Stimulated activated memory B cell treated with anti-CD40 and anti-IgM and Interleukin-4, amounts not matched to agents 10 μg/mL and 1 μg/mL and 100 μg/mL, for 72 hours (primary cell): ENCODE measurements around the gene TRIM62.
"Not testable (repeated sequence)": the region's sequence is repeated elsewhere in the genome, so short reads cannot be mapped to it uniquely, and the experiment has no call there.

ENCODE experiments used
- ATAC-seq: fragments of 150-1000 bp; cut with Tn5 transposase; 2 replicates; pipeline ENCODE4 v1.10.0; 2021
- H3K27ac Mint-ChIP-seq: one replicate; pipeline ENCODE4 v1.8.0; 2022; ENCODE audit warnings: mild to moderate bottlenecking, mixed read lengths
- H3K27me3 Mint-ChIP-seq: one replicate; pipeline ENCODE4 v1.8.0; 2022; ENCODE audit warnings: mixed read lengths
- H3K36me3 Mint-ChIP-seq: one replicate; pipeline ENCODE4 v1.8.0; 2022; ENCODE audit warnings: mixed read lengths
- H3K4me1 Mint-ChIP-seq: one replicate; pipeline ENCODE4 v1.8.0; 2022; ENCODE audit warnings: mixed read lengths
- H3K4me3 Mint-ChIP-seq: one replicate; pipeline ENCODE4 v1.8.0; 2022; ENCODE audit warnings: mild to moderate bottlenecking, moderate library complexity, mixed read lengths
- H3K9me3 Mint-ChIP-seq: one replicate; pipeline ENCODE4 v1.8.0; 2022; ENCODE audit warnings: mixed read lengths

TRIM62 gene

GRCh38 chr1:33120436-33121231 lies 61.2 kb downstream of the TRIM62 start:
- Mint-ChIP-seq H3K27me3 (peaks cover 16% of the 10 kb centered on the region), H3K36me3 (peaks cover 6% of the 10 kb centered on the region), H3K9me3 (peaks cover 4% of the 10 kb centered on the region), H3K4me3 (no peak overlapping the region), H3K4me1 (peaks cover 3% of the 10 kb centered on the region), H3K27ac (no peak overlapping the region)
- no peak for ATAC-seq

DNA sequence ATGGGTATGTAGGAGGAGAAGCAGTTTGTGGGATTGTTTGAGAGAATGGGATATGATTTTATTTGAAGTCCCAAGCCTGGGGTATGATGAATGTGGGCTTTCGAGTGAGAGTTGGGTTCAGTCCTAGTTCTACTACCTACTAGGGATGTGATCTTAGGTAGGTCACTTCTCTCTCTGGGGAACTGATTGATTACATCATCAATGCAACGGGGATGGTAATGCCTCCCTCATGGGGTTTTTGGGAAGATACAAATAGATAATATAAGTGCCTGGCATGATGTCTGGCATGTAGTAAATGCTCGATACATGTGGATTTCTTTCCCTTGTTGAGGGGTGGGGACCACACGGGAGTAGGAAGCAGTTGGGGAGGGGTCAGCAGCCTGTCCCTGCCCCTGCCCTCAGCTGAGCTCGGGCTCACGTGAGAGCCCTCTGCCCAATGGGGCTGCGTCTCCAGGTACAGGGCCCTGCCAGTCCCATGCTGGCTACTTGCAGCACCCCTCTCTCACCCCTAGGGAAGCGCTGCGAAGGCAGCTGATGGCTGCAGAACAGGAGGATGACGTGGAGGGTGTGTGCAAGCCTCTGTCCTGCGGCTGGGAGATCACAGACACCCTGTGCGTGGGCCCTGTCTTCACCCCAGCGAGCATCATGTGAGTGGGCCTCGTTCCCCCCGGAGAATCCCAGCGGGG lies 62.2 kb downstream of the TRIM62 start:
- Mint-ChIP-seq H3K27me3 (peaks cover 16% of the 10 kb centered on the region), H3K36me3 (no peaks in the 10 kb centered on the region), H3K9me3 (no peaks in the 10 kb centered on the region), H3K4me3 (no peak overlapping the region), H3K27ac (no peak overlapping the region), H3K4me1 (no peaks in the 10 kb centered on the region)
- no peak for ATAC-seq

GRCh38 chr1:33119050-33119449 lies 62.8 kb downstream of the TRIM62 start:
- peak; percentile 41 for ATAC-seq
- H3K9me3 Mint-ChIP-seq = no peaks in the 10 kb centered on the region
- no peaks in the 10 kb centered on the region for H3K4me1 Mint-ChIP-seq
- no peak overlapping the region for H3K4me3 Mint-ChIP-seq
- H3K27me3 Mint-ChIP-seq = peaks cover 16% of the 10 kb centered on the region
- H3K36me3 Mint-ChIP-seq = no peaks in the 10 kb centered on the region
- no peak overlapping the region for H3K27ac Mint-ChIP-seq

GRCh38 chr1:33118274-33118673 lies 63.6 kb downstream of the TRIM62 start:
- Mint-ChIP-seq H3K36me3 (no peaks in the 10 kb centered on the region), H3K9me3 (no peaks in the 10 kb centered on the region), H3K27me3 (peaks cover 16% of the 10 kb centered on the region), H3K27ac (no peak overlapping the region), H3K4me1 (no peaks in the 10 kb centered on the region), H3K4me3 (no peak overlapping the region)
- no peak for ATAC-seq

DNA sequence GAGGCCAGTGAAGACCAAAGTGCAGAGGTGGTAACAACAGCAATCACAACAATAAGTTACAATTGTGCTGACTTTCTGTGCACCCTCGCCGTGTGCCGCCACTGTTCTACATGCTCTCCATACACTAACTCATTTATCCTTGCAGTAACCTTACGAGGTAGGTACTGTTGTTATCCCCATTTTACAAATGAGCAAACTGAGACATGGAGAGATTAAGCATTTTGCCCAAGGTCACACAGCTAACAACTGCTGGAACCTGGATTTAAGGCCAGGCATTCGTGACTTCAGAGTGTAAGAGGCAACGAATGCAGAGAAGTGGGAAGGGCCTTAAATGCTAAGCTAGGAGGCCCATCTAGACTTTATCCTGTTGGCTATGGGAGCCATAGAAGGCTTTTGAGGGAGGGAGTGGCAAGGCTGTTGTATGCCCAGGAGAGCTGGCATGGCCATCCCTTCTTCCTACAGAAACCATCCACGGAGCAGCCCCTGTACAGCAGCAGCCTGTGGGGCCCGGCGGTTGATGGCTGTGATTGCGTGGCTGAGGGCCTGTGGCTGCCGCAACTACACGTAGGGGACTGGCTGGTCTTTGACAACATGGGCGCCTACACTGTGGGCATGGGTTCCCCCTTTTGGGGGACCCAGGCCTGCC lies 64.3 kb downstream of the TRIM62 start:
- no peaks in the 10 kb centered on the region for H3K36me3 Mint-ChIP-seq
- ATAC-seq = no peak
- H3K27ac Mint-ChIP-seq = no peak overlapping the region
- peaks cover 16% of the 10 kb centered on the region for H3K27me3 Mint-ChIP-seq
- no peaks in the 10 kb centered on the region for H3K4me1 Mint-ChIP-seq
- H3K4me3 Mint-ChIP-seq = no peak overlapping the region
- H3K9me3 Mint-ChIP-seq = no peaks in the 10 kb centered on the region

GRCh38 chr1:33111965-33112364 lies 69.9 kb downstream of the TRIM62 start:
- Mint-ChIP-seq H3K27ac (no peak overlapping the region), H3K36me3 (peaks cover 12% of the 10 kb centered on the region), H3K9me3 (peaks cover 8% of the 10 kb centered on the region), H3K4me1 (no peaks in the 10 kb centered on the region), H3K4me3 (no peak overlapping the region), H3K27me3 (peaks cover 16% of the 10 kb centered on the region)
- ATAC-seq = no peak

- Mint-ChIP-seq H3K4me1 (no peaks in the 10 kb centered on the region), H3K27ac (no peak overlapping the region), H3K9me3 (peaks cover 8% of the 10 kb centered on the region), H3K36me3 (peaks cover 12% of the 10 kb centered on the region), H3K27me3 (peaks cover 16% of the 10 kb centered on the region), H3K4me3 (no peak overlapping the region)
- ATAC-seq = no peak
Observed at GRCh38 chr1:33110477-33110876, 71.4 kb downstream of the TRIM62 start.

- not testable (repeated sequence) for H3K4me3 Mint-ChIP-seq, H3K9me3 Mint-ChIP-seq, H3K27me3 Mint-ChIP-seq, ATAC-seq, H3K27ac Mint-ChIP-seq, H3K36me3 Mint-ChIP-seq
- peaks cover 11% of the 10 kb centered on the region for H3K4me1 Mint-ChIP-seq
Observed at GRCh38 chr1:33100119-33100415, 81.8 kb downstream of the TRIM62 start.

- Mint-ChIP-seq H3K9me3 (no peaks in the 10 kb centered on the region), H3K27me3 (no peaks in the 10 kb centered on the region), H3K36me3 (no peaks in the 10 kb centered on the region), H3K4me1 (peaks cover 11% of the 10 kb centered on the region), H3K4me3 (no peak overlapping the region), H3K27ac (no peak overlapping the region)
- peak; percentile 75 for ATAC-seq
Observed at GRCh38 chr1:33099290-33100118, 82.3 kb downstream of the TRIM62 start.

DNA sequence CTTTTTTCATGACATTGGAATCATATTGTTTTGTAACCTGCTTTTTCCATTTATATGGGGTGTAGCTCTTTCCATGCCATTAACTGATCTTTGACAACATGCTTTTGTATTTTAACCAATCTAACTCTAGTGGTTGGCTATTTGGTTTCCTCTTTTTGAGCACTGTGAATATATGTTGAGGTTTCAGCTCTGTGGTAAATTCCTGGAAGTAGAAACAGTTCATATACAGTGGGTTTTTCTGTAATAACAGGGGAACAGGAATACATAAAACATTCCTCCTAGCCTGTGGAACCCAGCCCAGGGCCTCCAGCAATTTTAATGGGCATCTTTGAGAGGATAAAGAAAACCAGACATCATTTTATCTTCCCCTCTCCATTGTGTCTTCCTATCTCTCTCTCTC lies 83.5 kb downstream of the TRIM62 start:
- Mint-ChIP-seq H3K27me3 (no peaks in the 10 kb centered on the region), H3K27ac (no peak overlapping the region), H3K9me3 (no peaks in the 10 kb centered on the region), H3K36me3 (no peaks in the 10 kb centered on the region), H3K4me3 (no peak overlapping the region), H3K4me1 (peaks cover 11% of the 10 kb centered on the region)
- ATAC-seq = no peak

DNA sequence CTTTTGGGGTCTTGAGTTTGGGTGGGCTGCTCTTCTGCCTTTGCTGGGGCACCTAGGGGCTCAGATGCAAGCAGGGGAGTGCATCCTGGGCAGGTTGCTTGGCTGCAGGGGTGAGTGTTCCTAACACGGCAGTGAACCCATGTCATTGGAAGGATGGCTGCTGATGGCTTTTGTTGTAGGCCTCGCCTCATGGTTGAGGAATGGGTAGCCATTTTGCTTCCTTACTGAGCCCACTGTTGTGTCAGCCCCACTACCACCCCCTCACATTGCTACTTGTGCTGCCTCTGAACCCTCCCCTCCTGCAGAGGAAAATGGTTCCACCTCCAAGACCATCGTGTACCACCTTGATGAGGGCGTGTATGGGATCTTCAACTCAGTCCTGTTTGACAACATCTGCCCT lies 84.1 kb downstream of the TRIM62 start:
- no peak overlapping the region for H3K4me3 Mint-ChIP-seq
- no peaks in the 10 kb centered on the region for H3K36me3 Mint-ChIP-seq
- H3K27ac Mint-ChIP-seq = no peak overlapping the region
- H3K27me3 Mint-ChIP-seq = no peaks in the 10 kb centered on the region
- H3K9me3 Mint-ChIP-seq = no peaks in the 10 kb centered on the region
- no peak for ATAC-seq
- peaks cover 11% of the 10 kb centered on the region for H3K4me1 Mint-ChIP-seq

DNA sequence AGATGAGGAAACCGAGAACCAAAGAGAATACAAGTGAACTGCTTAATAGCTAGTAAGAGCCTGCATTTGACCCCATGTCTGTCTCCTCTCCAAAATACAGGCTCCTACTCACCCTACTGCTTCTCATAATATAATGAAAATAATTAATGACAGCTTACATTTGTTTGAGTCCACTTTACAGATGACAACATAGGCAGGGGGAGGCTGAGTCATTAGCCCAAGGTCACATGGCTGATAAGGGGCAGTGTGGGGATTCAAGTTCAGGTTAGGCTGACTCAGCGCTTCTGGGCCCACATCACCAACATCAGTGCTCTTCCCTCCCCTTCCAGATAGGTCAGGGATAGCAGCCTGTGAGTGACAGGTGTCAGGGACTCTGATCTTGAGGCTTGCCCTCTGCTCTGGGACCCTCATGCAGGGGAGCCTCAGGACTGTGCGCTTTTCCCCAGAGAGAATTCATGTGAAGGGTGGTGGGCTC lies 84.7 kb downstream of the TRIM62 start:
- H3K9me3 Mint-ChIP-seq = no peaks in the 10 kb centered on the region
- no peaks in the 10 kb centered on the region for H3K27me3 Mint-ChIP-seq
- H3K4me3 Mint-ChIP-seq = no peak overlapping the region
- H3K27ac Mint-ChIP-seq = no peak overlapping the region
- H3K4me1 Mint-ChIP-seq = peaks cover 11% of the 10 kb centered on the region
- no peak for ATAC-seq
- H3K36me3 Mint-ChIP-seq = no peaks in the 10 kb centered on the region

GRCh38 chr1:33096363-33097005 lies 85.4 kb downstream of the TRIM62 start:
- no peaks in the 10 kb centered on the region for H3K9me3 Mint-ChIP-seq
- H3K4me1 Mint-ChIP-seq = peaks cover 11% of the 10 kb centered on the region
- no peaks in the 10 kb centered on the region for H3K27me3 Mint-ChIP-seq
- no peaks in the 10 kb centered on the region for H3K36me3 Mint-ChIP-seq
- no peak for ATAC-seq
- no peak overlapping the region for H3K27ac Mint-ChIP-seq
- H3K4me3 Mint-ChIP-seq = no peak overlapping the region
